ENCODE measurements around the gene CR1.
"Not testable (repeated sequence)": the region's sequence is repeated elsewhere in the genome, so short reads cannot be mapped to it uniquely, and the experiment has no call there.

Gene CR1

GRCh38 chr1:207680590-207681388 lies 184.8 kb downstream of the CR1 start:
- peak; percentile 86 for DNase-seq

- DNase-seq, result not testable (repeated sequence)
Observed at GRCh38 chr1:207682872-207683434, 187.0 kb downstream of the CR1 start.

- not testable (repeated sequence) for DNase-seq
Observed at GRCh38 chr1:207690551-207690950, 194.6 kb downstream of the CR1 start.

GRCh38 chr1:207691010-207691409 lies 195.1 kb downstream of the CR1 start:
- DNase-seq, result no peak
